Stimulated activated CD8-positive, alpha-beta memory T cell treated with anti-CD3 and anti-CD28 coated beads, Interleukin-7, amount 100 ng/mL, for 4 hours (primary cell): ENCODE data around the gene ISOC2.

Experiments used
- DNase-seq, 2 donors: peaks; one replicate each; pipeline ENCODE4 v3.0.0-alpha.2; 2020; ENCODE audit warnings: low read depth in 2 of 2

ISOC2 gene

GRCh38 chr19:55406826-55407549 is 54.5 kb downstream of the ISOC2 start:
- peak in 1 of 2 donors; percentile 38 for DNase-seq

DNA sequence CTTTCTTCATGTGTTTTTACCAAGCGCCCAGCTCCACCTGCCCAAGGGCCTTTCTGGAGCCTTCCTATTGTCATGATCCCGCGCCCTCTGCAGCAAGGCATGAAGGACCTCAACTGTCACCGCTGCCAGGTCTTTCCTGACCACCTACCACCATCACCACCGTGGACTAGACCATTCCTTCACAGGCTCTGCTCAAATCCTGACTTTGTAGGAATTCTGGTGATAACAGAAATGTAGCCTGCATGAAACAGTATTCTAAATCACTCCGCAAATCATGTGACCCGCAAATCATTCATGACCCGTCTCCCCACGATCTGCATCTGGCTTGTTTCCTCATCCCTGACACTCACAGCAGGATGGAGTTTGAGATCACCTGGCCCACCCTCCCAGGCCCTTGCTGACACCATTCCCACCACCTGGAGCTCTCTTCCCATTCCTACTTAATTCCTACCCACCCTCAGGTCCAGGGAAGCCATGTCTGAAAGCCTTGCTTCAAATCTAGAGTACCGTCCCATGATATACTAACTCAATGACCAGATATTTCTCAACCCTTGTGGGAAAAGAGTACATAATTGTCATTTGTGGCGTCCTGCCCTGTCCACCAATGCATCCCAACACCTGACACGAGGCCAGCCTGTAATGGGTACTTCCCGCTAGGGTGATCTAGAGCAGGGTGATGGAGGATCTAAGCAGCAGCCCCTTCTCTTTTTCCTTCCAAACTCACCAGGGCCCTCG is 55.2 kb downstream of the ISOC2 start:
- no peak for DNase-seq

GRCh38 chr19:55405638-55406037 is 55.8 kb downstream of the ISOC2 start:
- no peak for DNase-seq
